Posterior vena cava (tissue), 2 donors: ENCODE measurements around the gene TNPO1. TPM values are rescaled to one million over a fixed set of nuclear protein-coding genes. Genes with fewer than 3 reads are reported as not detected.
"Not testable (repeated sequence)": the region's sequence is repeated elsewhere in the genome, so short reads cannot be mapped to it uniquely, and the experiment has no call there.

Experiments
- DNase-seq: peaks from one replicate; pipeline ENCODE4 v3.0.0-alpha.2; 2020; ENCODE audit warnings: low spot score
- intact Hi-C, 2 donors: fragments of 100-400 bp; cut with DNase I; formaldehyde crosslinking; loops; one replicate each; pipeline versions ENCODE4 v1.14.1 to v1.14.2; 2022 to 2023
- long read RNA-seq, 2 donors: library from polyadenylated mRNA; unstranded; transcript quantifications; one replicate each; pipeline ENCODE4 v2.0.0, GENCODE V29; 2020 to 2021
- total RNA-seq, 2 donors: library from RNA; stranded (reverse); fragmentation: NEBNext Ultra II Directional; extraction: Animal tissue kit (Norgen Biotek cat#: 25700); gene quantifications; one replicate each; pipeline ENCODE4 v1.2.1, GENCODE V29; 2021
- donor health status: DM: yes; HTN: yes; CAD: no.
- donor health status: DM: yes; HTN: yes; CAD: no.

Gene TNPO1
- total RNA-seq, result 100 to 1,000 TPM in 1 of 2 donors, 10 to 100 TPM in 1; 94.9 to 124 TPM
- long read RNA-seq, donor 1, full-length matches to known transcripts, result 7 of 17 reads
- long read RNA-seq, donor 1, partial matches to known transcripts, result 5 of 17 reads
- long read RNA-seq, donor 1, other reads (novel, unspliced or antisense), result 5 of 17 reads
- long read RNA-seq, donor 2, full-length matches to known transcripts, result 47 of 79 reads
- long read RNA-seq, donor 2, partial matches to known transcripts, result 18 of 79 reads
- long read RNA-seq, donor 2, other reads (novel, unspliced or antisense), result 14 of 79 reads

DNA sequence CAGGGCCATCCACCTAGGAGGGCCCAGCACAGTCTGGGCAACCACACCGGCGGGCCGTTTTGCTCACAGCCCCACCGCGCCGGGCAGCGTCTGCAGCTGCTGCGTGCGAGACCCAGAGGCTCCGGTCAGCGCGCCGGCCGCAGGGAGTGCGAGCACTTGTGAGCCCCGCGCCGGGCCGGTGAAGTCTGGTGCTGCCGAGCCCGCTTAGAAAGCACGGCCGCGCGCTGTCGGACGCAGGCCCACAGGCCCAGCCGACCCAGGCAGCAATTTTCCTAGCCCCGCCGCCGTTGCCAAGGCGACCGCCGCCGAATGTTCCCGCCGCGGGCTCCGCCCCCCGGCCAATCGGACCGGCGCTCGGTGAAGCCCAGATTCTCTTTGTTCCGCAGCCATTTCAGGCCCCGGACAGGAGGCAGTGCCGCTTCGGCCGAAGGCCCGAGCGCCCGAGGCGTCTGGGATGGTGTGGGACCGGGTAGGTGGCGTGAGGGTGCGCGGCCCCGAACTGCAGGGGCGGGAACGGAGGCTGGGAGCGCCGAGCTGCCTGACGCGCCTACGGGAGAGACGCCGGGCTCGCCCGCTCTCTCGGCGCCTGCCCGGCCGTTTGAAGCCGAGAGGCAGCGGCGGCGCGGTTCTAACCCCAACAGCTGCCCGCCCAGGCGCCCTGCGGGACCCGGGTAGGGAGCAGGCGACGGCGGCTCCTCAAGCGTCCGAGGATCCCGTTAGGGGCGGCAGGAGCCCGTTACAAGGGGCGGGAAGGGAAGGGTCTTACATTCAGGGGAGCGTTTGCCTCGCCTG is at the start of gene TNPO1:
Gene TNPO1, plus strand, starts transcription at position 378 of the 792 bp plus-strand sequence. Its CDS starts 77 bp downstream, at position 455.
- DNase-seq, result peak; percentile 98
- intact Hi-C loops, result no loop called here

DNA sequence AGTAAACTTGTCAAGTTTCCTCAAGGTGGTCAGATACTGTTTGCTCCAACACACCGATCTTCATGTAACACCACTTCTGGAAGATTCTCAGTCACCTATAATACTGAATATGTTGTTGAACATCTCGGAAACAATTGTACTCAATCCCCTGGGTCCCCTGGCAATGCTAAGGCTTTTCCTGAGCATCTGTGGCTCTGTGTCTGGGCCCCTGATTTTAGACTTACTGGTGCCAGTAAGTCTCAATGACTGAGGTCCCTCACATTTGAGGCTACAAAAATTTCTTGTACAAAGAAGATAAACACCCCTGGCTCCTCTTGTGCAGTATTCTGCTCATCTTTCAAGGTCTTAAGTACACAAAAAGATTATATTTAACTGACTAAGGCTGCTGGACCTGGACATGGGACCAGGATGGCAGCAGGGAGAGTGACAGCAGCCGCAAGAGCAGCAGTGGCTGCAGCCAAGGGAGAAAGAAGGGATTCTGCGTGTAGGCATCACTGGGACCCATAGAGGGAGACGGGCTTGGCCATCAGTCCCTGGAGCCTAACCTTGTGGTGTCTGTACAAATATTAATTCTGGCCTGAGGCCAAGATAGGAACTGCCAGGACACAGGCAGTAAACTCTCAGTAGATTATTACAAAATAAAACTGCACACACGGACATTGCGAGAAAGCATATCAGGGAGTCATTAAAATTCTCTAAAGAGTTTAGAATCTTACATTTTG is 49.0 kb upstream of the TNPO1 start:
- no peak for DNase-seq
- intact Hi-C loops, result no loop called here

- no peak for DNase-seq
- intact Hi-C loops, result no loop called here
Observed at GRCh38 chr5:72770266-72770665, 46.2 kb upstream of the TNPO1 start.

- DNase-seq, result no peak
- intact Hi-C loops, result no loop called here
Observed at GRCh38 chr5:72776684-72777083, 39.8 kb upstream of the TNPO1 start.

- no peak for DNase-seq
- intact Hi-C loops, result no loop called here
Observed at GRCh38 chr5:72779520-72779919, 36.9 kb upstream of the TNPO1 start.

- intact Hi-C loops, result no loop called here
- DNase-seq, result no peak
Observed at GRCh38 chr5:72783354-72783753, 33.1 kb upstream of the TNPO1 start.

DNA sequence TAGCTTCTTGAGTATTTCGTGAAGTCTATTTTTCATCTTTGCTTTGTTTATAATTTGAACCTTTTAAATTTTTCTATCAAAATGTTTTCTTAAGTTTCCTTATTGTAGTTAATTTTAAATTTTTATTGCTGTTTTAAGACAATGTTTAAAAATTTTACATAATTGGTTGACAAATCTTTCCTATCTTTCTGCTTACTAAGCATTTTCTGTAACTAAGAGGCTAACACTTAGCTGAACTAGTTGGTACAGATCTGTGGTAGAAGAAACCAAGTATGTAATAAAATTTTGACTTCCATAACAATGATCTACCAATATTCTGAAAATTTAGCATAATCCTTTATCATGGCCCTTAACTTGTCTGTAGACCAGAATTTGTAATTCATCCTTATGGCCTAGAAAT is 32.3 kb upstream of the TNPO1 start:
- intact Hi-C loops, result no loop called here
- DNase-seq, result no peak

DNA sequence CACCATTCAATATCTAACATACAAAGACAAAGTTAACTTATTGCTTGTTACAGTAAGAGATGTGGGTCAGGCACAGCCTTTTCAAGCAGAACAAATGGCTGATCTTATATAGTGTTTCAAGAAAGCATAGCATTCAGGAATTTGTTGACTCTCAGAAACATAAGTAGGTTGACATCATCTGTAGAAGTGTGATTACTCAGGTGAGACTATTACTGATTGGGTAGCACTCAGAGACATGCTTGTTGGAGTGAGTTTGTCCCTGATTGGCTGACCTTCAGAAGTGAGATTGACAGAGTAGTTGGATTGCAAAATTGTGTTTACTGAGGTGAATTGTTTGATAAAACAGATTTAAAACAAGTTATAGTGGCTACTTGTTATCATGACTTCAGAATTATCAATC is 30.7 kb upstream of the TNPO1 start:
- intact Hi-C loops, result no loop called here
- no peak for DNase-seq

- intact Hi-C loops, result no loop called here
- no peak for DNase-seq
Observed at GRCh38 chr5:72786676-72787075, 29.8 kb upstream of the TNPO1 start.

DNA sequence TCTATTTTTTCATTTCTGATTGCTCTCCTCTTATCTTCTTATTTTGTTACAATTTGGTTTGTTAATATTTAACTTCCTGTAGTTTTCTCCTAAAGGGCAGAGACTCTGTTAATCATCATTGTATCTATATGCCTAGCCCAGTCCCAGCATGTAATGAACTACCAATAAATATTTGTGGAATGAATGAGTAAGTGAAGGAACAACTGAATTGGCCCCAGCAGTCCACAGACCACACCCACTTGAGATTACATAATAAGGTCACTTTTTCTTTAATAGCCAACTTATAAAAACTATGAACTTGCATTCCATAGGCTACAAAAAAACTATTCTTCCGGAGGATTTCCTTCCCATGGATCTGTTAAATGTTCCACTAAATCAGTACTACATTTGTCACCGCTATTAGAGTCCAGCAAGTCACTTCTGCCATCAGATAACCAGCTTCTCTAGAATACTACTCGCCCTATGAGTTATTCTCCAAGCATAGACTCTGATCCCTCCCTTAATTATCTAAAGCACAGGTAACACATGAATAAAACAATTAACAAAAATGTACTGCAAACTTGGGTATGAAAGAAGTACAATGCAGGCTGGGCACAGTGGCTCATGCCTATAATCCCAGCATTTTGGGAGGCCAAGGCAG is 27.5 kb upstream of the TNPO1 start:
- DNase-seq, result no peak
- intact Hi-C loops, result no loop called here

DNA sequence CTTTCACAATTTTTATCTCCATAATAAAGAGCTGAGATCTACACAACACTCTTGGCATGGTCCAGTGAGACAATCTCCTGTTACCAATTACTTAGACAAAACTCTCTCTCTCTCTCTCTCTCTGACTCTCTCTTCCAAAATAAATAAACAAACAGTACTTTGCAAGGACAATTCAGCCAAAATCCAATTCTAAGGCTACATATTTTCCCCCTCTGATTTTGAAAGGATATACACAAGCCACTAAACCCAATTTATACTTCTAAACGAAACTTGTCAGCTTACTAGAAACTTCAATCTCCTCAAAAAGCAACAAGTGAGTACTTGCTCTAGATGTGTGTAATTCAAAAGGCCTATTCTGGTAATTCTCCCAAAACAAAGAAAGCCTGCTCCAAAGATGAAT is 26.3 kb upstream of the TNPO1 start:
- intact Hi-C loops, result no loop called here
- no peak for DNase-seq

- DNase-seq, intact Hi-C loops: not testable (repeated sequence)
Observed at GRCh38 chr5:72792662-72793061, 23.8 kb upstream of the TNPO1 start.

GRCh38 chr5:72796001-72796400 is 20.5 kb upstream of the TNPO1 start:
- no peak for DNase-seq
- intact Hi-C loops, result no loop called here

- intact Hi-C loops, result no loop called here
- DNase-seq, result no peak
Observed at GRCh38 chr5:72799721-72800120, 16.7 kb upstream of the TNPO1 start.

GRCh38 chr5:72808637-72809036 is 7.8 kb upstream of the TNPO1 start:
- DNase-seq, intact Hi-C loops: not testable (repeated sequence)

DNA sequence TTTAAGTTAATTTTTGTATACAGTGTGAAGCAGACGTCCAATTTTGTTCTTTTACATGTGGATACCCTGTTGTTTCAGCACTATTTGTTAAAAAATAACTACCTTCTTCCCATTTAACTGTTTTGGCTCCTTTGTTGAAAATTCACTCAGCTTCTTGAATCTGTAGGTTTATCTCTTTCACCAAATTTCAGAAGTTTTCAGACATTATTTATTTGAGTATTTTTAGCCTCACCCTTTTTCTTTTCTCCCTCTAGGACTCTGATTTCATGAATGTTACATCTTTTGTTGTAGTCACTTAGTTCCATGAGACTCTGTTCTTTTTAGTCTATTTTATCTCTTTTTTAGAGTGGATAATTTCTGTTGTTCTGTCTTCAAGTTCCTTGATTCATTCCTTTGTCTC is 4.6 kb upstream of the TNPO1 start:
- intact Hi-C loops, result loop anchor here in 1 of 2 donors (2.0 kb wide), 1 partner anchor 67 kb away; no protein-coding TSS in a partner anchor
- no peak for DNase-seq

GRCh38 chr5:72812488-72812887 is 4.0 kb upstream of the TNPO1 start:
- intact Hi-C loops, result no loop called here
- no peak for DNase-seq

GRCh38 chr5:72814104-72814503 is 2.4 kb upstream of the TNPO1 start:
- intact Hi-C loops, result no loop called here
- DNase-seq, result no peak

DNA sequence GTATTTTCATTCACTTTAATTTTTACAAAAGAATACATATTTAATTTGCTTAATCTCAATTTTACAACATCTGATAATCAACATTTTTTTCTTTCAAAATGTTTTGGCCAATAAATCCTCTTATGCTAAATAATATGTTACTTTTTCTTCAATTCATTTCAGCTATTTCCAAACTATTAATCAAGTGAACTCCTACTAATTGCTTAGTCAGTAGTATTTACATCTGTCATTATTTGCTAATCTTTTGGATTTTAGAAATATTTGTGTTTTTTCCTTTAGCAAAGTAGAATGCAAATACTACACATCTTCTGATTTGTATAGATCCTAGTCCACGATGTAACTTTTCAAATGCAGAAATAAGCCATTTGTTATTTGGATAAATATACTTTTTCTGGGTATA is 1.6 kb upstream of the TNPO1 start:
- no peak for DNase-seq
- intact Hi-C loops, result no loop called here
